GM23248 (cell line): ENCODE measurements around the gene C18orf32. TPM values are rescaled to one million over a fixed set of nuclear protein-coding genes. Genes with fewer than 3 reads are reported as not detected.
"Not testable (repeated sequence)": the region's sequence is repeated elsewhere in the genome, so short reads cannot be mapped to it uniquely, and the experiment has no call there.

Source experiments
- DNase-seq: peaks from one replicate; pipeline ENCODE4 v3.0.0-alpha.2; 2015
- H2AFZ ChIP-seq: fragments of 200-600 bp; sonication (generic); 2 replicates; pipeline ENCODE4 v1.6.1; 2016; ENCODE audit warnings: antibody characterized with exemption
- H3F3A ChIP-seq: fragments of 200-600 bp; sonication (generic); 2 replicates; pipeline ENCODE4 v1.6.1; 2016; ENCODE audit warnings: mild to moderate bottlenecking, antibody characterized with exemption, mixed run types; ENCODE audit not compliant: insufficient read depth
- H3K27ac ChIP-seq: fragments of 200-600 bp; sonication (generic); 2 replicates; pipeline ENCODE4 v1.5.1; 2016; ENCODE audit warnings: mild to moderate bottlenecking
- H3K27me3 ChIP-seq: fragments of 200-600 bp; sonication (generic); replicated peaks from 2 replicates; pipeline ENCODE4 v1.6.1; 2016; ENCODE audit warnings: mild to moderate bottlenecking; ENCODE audit not compliant: insufficient read depth
- H3K36me3 ChIP-seq: fragments of 200-600 bp; sonication (generic); 2 replicates; pipeline ENCODE4 v1.6.1; 2016; ENCODE audit warnings: low read depth, mild to moderate bottlenecking
- H3K4me1 ChIP-seq: fragments of 200-600 bp; sonication (generic); 2 replicates; pipeline ENCODE4 v1.6.1; 2016; ENCODE audit warnings: mild to moderate bottlenecking; ENCODE audit not compliant: insufficient read depth
- H3K4me2 ChIP-seq: fragments of 200-600 bp; sonication (generic); one replicate; pipeline ENCODE4 v1.6.1; 2016; ENCODE audit warnings: mild to moderate bottlenecking; ENCODE audit not compliant: unreplicated experiment
- H3K4me3 ChIP-seq: fragments of 200-600 bp; sonication (generic); 2 replicates; pipeline ENCODE4 v1.5.1; 2016; ENCODE audit warnings: mild to moderate bottlenecking
- H3K79me2 ChIP-seq: fragments of 200-600 bp; sonication (generic); 2 replicates; pipeline ENCODE4 v1.6.1; 2016; ENCODE audit warnings: mild to moderate bottlenecking; ENCODE audit not compliant: insufficient read depth
- H3K9ac ChIP-seq: fragments of 200-600 bp; sonication (generic); 2 replicates; pipeline ENCODE4 v1.6.1; 2016; ENCODE audit warnings: mild to moderate bottlenecking
- H3K9me2 ChIP-seq: fragments of 200-600 bp; sonication (generic); 2 replicates; pipeline ENCODE4 v1.6.1; 2016; ENCODE audit warnings: mixed run types, mild to moderate bottlenecking, moderate library complexity; ENCODE audit not compliant: insufficient read depth
- H3K9me3 ChIP-seq: fragments of 200-600 bp; sonication (generic); one replicate; pipeline ENCODE4 v1.6.1; 2017; ENCODE audit warnings: low read depth
- H4K20me1 ChIP-seq: fragments of 200-600 bp; sonication (generic); 2 replicates; pipeline ENCODE4 v1.6.0; 2016; ENCODE audit not compliant: insufficient read depth
- EZH2 ChIP-seq: fragments of 200-600 bp; sonication (generic); IDR thresholded peaks from 2 replicates; pipeline ENCODE4 v1.6.1; 2018; ENCODE audit warnings: antibody characterized with exemption, mild to moderate bottlenecking; ENCODE audit not compliant: insufficient read depth, poor library complexity, severe bottlenecking
- EZH2phosphoT487 ChIP-seq: fragments of 200-600 bp; sonication (generic); IDR thresholded peaks from 2 replicates; pipeline ENCODE4 v1.6.1; 2018; ENCODE audit warnings: antibody characterized with exemption, moderate library complexity, mild to moderate bottlenecking, low read depth; ENCODE audit not compliant: insufficient read depth
- WGBS, 2 experiments: methylation state at CpG; one replicate each; pipeline ENCODE4 v1.1.6; 2015 to 2017; ENCODE audit warnings: low lambda C conversion rate in 2 of 2, low coverage in 1 of 2; ENCODE audit errors: missing lambda C conversion rate in 2 of 2; 5-methylcytosine and 5-hydroxymethylcytosine counted together
- in situ Hi-C: fragments of 300-500 bp; cut with MboI; formaldehyde crosslinking; loops from 2 replicates; pipeline ENCODE4 v1.15.0; 2020
- polyA plus RNA-seq: library from polyadenylated mRNA; unstranded; fragments of >200 nt; fragmentation: Nextera tagmentation; extraction: Ambion mirVana; gene quantifications from 2 replicates; pipeline ENCODE4 v1.2.1, GENCODE V29; 2016
- total RNA-seq: library from RNA; depleted of rRNA; stranded (reverse); fragments of >200 nt; shearing (Covaris generic); gene quantifications from 2 replicates; pipeline ENCODE4 v1.2.3, GENCODE V29; 2014

The C18orf32 gene
- total and polyA plus RNA-seq, 2 experiments from 2014 or later, result 43.7 to 77.0 TPM

GRCh38 chr18:49457616-49458015, 29.4 kb downstream of the C18orf32 start:
- no peaks in the 10 kb centered on the region for H3K36me3 ChIP-seq
- no peaks in the 10 kb centered on the region for H3K9me3 ChIP-seq
- no peak for DNase-seq
- no peak overlapping the region for H3K27ac ChIP-seq
- H3K79me2 ChIP-seq, result peaks cover 82% of the 10 kb centered on the region
- no peaks in the 10 kb centered on the region for H3K9me2 ChIP-seq
- WGBS, 2 experiments, result 95 to 99% methylated on average over 4 of the region's 4 CpGs
- in situ Hi-C loops, result no loop called here
- peaks cover 23% of the 10 kb centered on the region for H3F3A ChIP-seq
- H3K4me1 ChIP-seq, result peaks cover 14% of the 10 kb centered on the region
- H3K9ac ChIP-seq, result no peak overlapping the region
- no peak overlapping the region for H3K4me2 ChIP-seq
- H2AFZ ChIP-seq, result no peak overlapping the region
- no peak for TF ChIP-seq EZH2phosphoT487
- TF ChIP-seq EZH2, result no peak
- no peaks in the 10 kb centered on the region for H3K27me3 ChIP-seq
- H4K20me1 ChIP-seq, result no peaks in the 10 kb centered on the region
- no peak overlapping the region for H3K4me3 ChIP-seq

GRCh38 chr18:49456794-49457193, 30.2 kb downstream of the C18orf32 start:
- in situ Hi-C loops, result no loop called here
- H2AFZ ChIP-seq, result no peak overlapping the region
- H3K9me3 ChIP-seq, result no peaks in the 10 kb centered on the region
- no peaks in the 10 kb centered on the region for H3K9me2 ChIP-seq
- TF ChIP-seq EZH2 (no peak), EZH2phosphoT487 (no peak)
- no peak overlapping the region for H3K4me2 ChIP-seq
- H3K27me3 ChIP-seq, result no peaks in the 10 kb centered on the region
- H3K79me2 ChIP-seq, result peaks cover 90% of the 10 kb centered on the region
- peak; percentile 38 for DNase-seq
- H3K4me1 ChIP-seq, result peaks cover 14% of the 10 kb centered on the region
- peak overlapping the region; percentile 13; the same call in 1 of the 2 replicates for H3K27ac ChIP-seq
- peaks cover 22% of the 10 kb centered on the region for H3F3A ChIP-seq
- 0 out of 2 replicates have a peak overlapping the region, but pooled peaks have one; percentile 14 for H3K4me3 ChIP-seq
- no peaks in the 10 kb centered on the region for H3K36me3 ChIP-seq
- 58 to 62% methylated on average over 1 of the region's 1 CpG for WGBS, 2 experiments
- H3K9ac ChIP-seq, result no peak overlapping the region
- H4K20me1 ChIP-seq, result no peaks in the 10 kb centered on the region

DNA sequence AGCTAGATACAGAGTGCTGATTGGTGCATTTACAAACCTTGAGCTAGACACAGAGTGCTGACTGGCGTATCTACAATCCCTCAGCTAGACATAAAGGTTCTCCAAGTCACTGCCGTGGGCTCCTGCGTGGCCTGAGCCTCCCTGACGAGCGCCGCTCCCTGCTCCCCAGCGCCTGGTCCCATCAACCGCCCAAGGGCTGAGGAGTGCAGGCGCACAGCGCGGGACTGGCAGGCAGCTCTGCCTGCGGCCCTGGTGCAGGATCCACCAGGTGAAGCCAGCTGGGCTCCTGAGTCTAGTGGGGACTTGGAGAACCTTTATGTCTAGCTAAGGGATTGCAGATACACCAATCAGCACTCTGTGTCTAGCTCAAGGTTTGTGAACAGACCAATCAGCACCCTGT, 34.5 kb downstream of the C18orf32 start:
- Histone ChIP-seq H3F3A (peaks cover 12% of the 10 kb centered on the region; the same call in 1 of the 2 replicates), H3K79me2 (peaks cover 98% of the 10 kb centered on the region)
- H3K4me1 ChIP-seq, H3K27me3 ChIP-seq, H3K27ac ChIP-seq, H3K9ac ChIP-seq, H2AFZ ChIP-seq, in situ Hi-C loops, H3K9me2 ChIP-seq, DNase-seq, H3K36me3 ChIP-seq, H3K4me3 ChIP-seq, H3K4me2 ChIP-seq, H3K9me3 ChIP-seq, H4K20me1 ChIP-seq: not testable (repeated sequence)
- WGBS, 2 experiments, result 97 to 100% methylated on average over 9 to 10 of the region's 12 CpGs

GRCh38 chr18:49447810-49448745, 39.0 kb downstream of the C18orf32 start:
- H3K27ac ChIP-seq, result no peak overlapping the region
- H3K4me3 ChIP-seq, result no peak overlapping the region
- no peaks in the 10 kb centered on the region for H3K9me2 ChIP-seq
- H4K20me1 ChIP-seq, result no peaks in the 10 kb centered on the region
- H3K79me2 ChIP-seq, result peaks cover 94% of the 10 kb centered on the region
- no peak overlapping the region for H3K4me2 ChIP-seq
- no peaks in the 10 kb centered on the region for H3K9me3 ChIP-seq
- TF ChIP-seq EZH2, result no peak
- no peak for TF ChIP-seq EZH2phosphoT487
- H3K27me3 ChIP-seq, result no peaks in the 10 kb centered on the region
- H2AFZ ChIP-seq, result no peak overlapping the region
- H3F3A ChIP-seq, result 0 out of 2 replicates have a peak, but pooled peaks cover 7% of the 10 kb centered on the region
- DNase-seq, result peak; percentile 75
- H3K4me1 ChIP-seq, result peaks cover 9% of the 10 kb centered on the region
- H3K36me3 ChIP-seq, result no peaks in the 10 kb centered on the region
- in situ Hi-C loops, result loop anchor here (25.0 kb wide), 1 partner anchor 761 kb away; no protein-coding TSS in a partner anchor
- H3K9ac ChIP-seq, result no peak overlapping the region
- 34 to 40% methylated on average over 3 of the region's 3 CpGs for WGBS, 2 experiments
